Endometrial microvascular endothelial cells (primary cell): Measurements from ENCODE around the gene ANOS1. TPM values are rescaled to one million over a fixed set of nuclear protein-coding genes. Genes with fewer than 3 reads are reported as not detected.
"Not testable (repeated sequence)": the region's sequence is repeated elsewhere in the genome, so short reads cannot be mapped to it uniquely, and the experiment has no call there.

ENCODE experiments used
- in situ Hi-C: cut with HindIII; loops from 2 replicates; pipeline ENCODE4 v1.10.0; 2017; ENCODE audit warnings: low sequenced_read_pairs, low pct_unique_long_range_greater_than_20kb; ENCODE audit errors: inconsistent ontology term
- total RNA-seq: library from RNA; depleted of rRNA; stranded (reverse); fragments of >200 nt; gene quantifications from one replicate; pipeline ENCODE4 v1.2.3, GENCODE V29; 2015; ENCODE audit errors: inconsistent ontology term

Gene ANOS1
- 0.28 TPM for total RNA-seq

- in situ Hi-C loops: no loop called here
Measured at GRCh38 chrX:8731559-8732395, at the start of gene ANOS1. Gene ANOS1, minus strand, starts transcription at chrX:8732137. Its CDS starts 101 bp downstream, at chrX:8732036.

GRCh38 chrX:8773117-8773516, 41.2 kb upstream of the ANOS1 start:
- in situ Hi-C loops: no loop called here

GRCh38 chrX:8760021-8760420, 28.1 kb upstream of the ANOS1 start:
- in situ Hi-C loops: no loop called here

- in situ Hi-C loops: not testable (repeated sequence)
Measured at GRCh38 chrX:8758706-8759105, 26.8 kb upstream of the ANOS1 start.

GRCh38 chrX:8757609-8758389, 25.9 kb upstream of the ANOS1 start:
- in situ Hi-C loops: not testable (repeated sequence)

GRCh38 chrX:8755813-8756212, 23.9 kb upstream of the ANOS1 start:
- in situ Hi-C loops: no loop called here

- in situ Hi-C loops: no loop called here
Measured at GRCh38 chrX:8755116-8755515, 23.2 kb upstream of the ANOS1 start.

- in situ Hi-C loops: no loop called here
Measured at GRCh38 chrX:8749697-8750096, 17.8 kb upstream of the ANOS1 start.

- in situ Hi-C loops: no loop called here
Measured at GRCh38 chrX:8748855-8749254, 16.9 kb upstream of the ANOS1 start.

GRCh38 chrX:8743126-8743732, 11.3 kb upstream of the ANOS1 start:
- in situ Hi-C loops: no loop called here

- in situ Hi-C loops: no loop called here
Measured at GRCh38 chrX:8741981-8742380, 10.0 kb upstream of the ANOS1 start.

GRCh38 chrX:8738588-8739189, 6.8 kb upstream of the ANOS1 start:
- in situ Hi-C loops: no loop called here

GRCh38 chrX:8737883-8738282, 5.9 kb upstream of the ANOS1 start:
- in situ Hi-C loops: no loop called here

- in situ Hi-C loops: no loop called here
Measured at GRCh38 chrX:8730812-8731558, 952 bp downstream of the ANOS1 start.

- in situ Hi-C loops: no loop called here
Measured at GRCh38 chrX:8729811-8730210, 2.1 kb downstream of the ANOS1 start.

GRCh38 chrX:8728932-8729535, 2.9 kb downstream of the ANOS1 start:
- in situ Hi-C loops: no loop called here

GRCh38 chrX:8726031-8726652, 5.8 kb downstream of the ANOS1 start:
- in situ Hi-C loops: no loop called here

GRCh38 chrX:8724300-8724699, 7.6 kb downstream of the ANOS1 start:
- in situ Hi-C loops: no loop called here
